Parathyroid adenoma (tissue), 2 donors: ENCODE measurements around the gene PIK3R3.

Experiments used
- H2AFZ ChIP-seq: fragments of 300-600 bp; sonication (generic); one replicate; pipeline ENCODE4 v1.7.0; 2017; ENCODE audit warnings: antibody characterized with exemption, mild to moderate bottlenecking
- H3K27ac ChIP-seq: fragments of 300-600 bp; sonication (generic); one replicate; pipeline ENCODE4 v1.7.0; 2017
- H3K27me3 ChIP-seq: fragments of 300-600 bp; sonication (generic); one replicate; pipeline ENCODE4 v1.7.0; 2017; ENCODE audit warnings: low read length; ENCODE audit not compliant: control insufficient read depth, insufficient read depth
- H3K36me3 ChIP-seq: fragments of 300-600 bp; sonication (generic); one replicate; pipeline ENCODE4 v1.7.0; 2017; ENCODE audit warnings: low read length; ENCODE audit not compliant: control insufficient read depth, insufficient read depth
- H3K4me1 ChIP-seq: fragments of 300-600 bp; sonication (generic); one replicate; pipeline ENCODE4 v1.7.0; 2017; ENCODE audit warnings: control low read depth
- H3K4me2 ChIP-seq: fragments of 300-600 bp; sonication (generic); one replicate; pipeline ENCODE4 v1.7.0; 2017; ENCODE audit warnings: low read length
- H3K4me3 ChIP-seq: fragments of 300-600 bp; sonication (generic); one replicate; pipeline ENCODE4 v1.7.0; 2017; ENCODE audit warnings: low read depth, low read length
- H3K79me2 ChIP-seq: fragments of 300-600 bp; sonication (generic); one replicate; pipeline ENCODE4 v1.7.0; 2017; ENCODE audit warnings: control low read depth
- H3K9ac ChIP-seq: fragments of 300-600 bp; sonication (generic); one replicate; pipeline ENCODE4 v1.7.0; 2017; ENCODE audit warnings: mild to moderate bottlenecking
- H3K9me3 ChIP-seq: fragments of 300-600 bp; sonication (generic); one replicate; pipeline ENCODE4 v1.7.0; 2017; ENCODE audit warnings: low read length; ENCODE audit not compliant: control insufficient read depth
- CTCF ChIP-seq: fragments of 300-600 bp; sonication (generic); IDR thresholded peaks from one replicate; pipeline ENCODE4 v1.7.0; 2017; ENCODE audit warnings: antibody characterized with exemption, mild to moderate bottlenecking
- donor health status: primary hyperparathyroidism.

Gene PIK3R3

DNA sequence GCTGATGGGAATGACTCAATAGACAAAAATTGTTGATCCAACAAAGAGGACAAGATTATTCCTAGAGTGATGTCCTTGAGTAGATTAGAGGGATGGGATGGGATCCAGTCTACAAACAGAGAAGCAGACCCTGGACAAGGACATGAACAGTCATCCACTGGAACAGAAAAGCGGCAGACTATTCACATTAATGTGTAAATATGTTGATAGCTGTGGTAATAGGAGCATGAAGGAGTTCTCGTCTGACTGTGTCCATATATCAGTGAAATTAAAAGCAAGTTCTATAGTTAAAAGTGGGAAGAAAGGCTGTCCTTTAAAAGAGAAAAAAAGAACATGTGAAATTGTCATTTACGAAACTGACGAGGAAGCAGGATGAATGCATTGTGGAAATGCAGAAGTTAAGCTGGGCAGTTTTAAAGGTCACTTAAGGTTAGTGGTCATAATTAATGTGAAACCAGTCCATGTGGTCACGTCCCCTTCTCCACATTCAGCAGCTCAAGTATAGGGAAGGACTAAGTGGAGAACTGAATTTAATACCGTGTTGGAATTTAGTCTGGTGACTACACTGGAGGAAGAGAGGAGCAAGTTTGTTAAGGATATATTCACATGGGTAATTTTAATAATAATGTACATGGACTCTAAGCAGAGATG is 62.1 kb downstream of the PIK3R3 start:
- Histone ChIP-seq H3K79me2 (no peaks in the 10 kb centered on the region), H2AFZ (no peak overlapping the region), H3K4me2 (no peak overlapping the region), H3K9ac (no peak overlapping the region), H3K27ac (no peak overlapping the region), H3K4me3 (no peak overlapping the region), H3K36me3 (no peaks in the 10 kb centered on the region), H3K4me1 (no peaks in the 10 kb centered on the region), H3K27me3 (no peaks in the 10 kb centered on the region), H3K9me3 (no peaks in the 10 kb centered on the region)
- no peak for TF ChIP-seq CTCF

DNA sequence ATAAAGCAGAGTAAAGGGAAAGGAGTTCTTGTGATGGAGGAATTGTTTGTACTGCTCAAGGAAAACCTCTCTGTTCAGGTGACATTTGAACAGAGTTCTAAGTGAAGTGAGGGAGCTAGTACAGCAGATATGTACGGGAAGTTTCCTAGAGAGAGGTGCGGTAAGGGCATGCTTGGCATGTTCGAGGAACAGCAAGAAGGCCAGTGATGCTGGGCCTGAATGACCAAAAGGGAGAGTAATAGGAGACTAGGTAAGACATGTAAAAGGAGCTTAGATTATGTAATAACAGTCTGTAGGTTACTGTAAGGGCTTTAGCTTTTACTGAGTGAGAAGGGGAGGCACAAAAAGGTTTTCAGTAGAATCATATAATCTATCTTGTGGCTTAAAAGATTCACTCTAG is 63.9 kb downstream of the PIK3R3 start:
- no peaks in the 10 kb centered on the region for H3K9me3 ChIP-seq
- no peaks in the 10 kb centered on the region for H3K79me2 ChIP-seq
- H3K4me2 ChIP-seq = no peak overlapping the region
- H3K27ac ChIP-seq = no peak overlapping the region
- no peak overlapping the region for H3K4me3 ChIP-seq
- no peaks in the 10 kb centered on the region for H3K4me1 ChIP-seq
- H3K27me3 ChIP-seq = no peaks in the 10 kb centered on the region
- H3K9ac ChIP-seq = no peak overlapping the region
- no peaks in the 10 kb centered on the region for H3K36me3 ChIP-seq
- no peak overlapping the region for H2AFZ ChIP-seq
- TF ChIP-seq CTCF = no peak

- Histone ChIP-seq H3K4me3 (no peak overlapping the region), H3K79me2 (no peaks in the 10 kb centered on the region), H2AFZ (no peak overlapping the region), H3K27me3 (no peaks in the 10 kb centered on the region), H3K4me1 (no peaks in the 10 kb centered on the region), H3K4me2 (no peak overlapping the region), H3K27ac (no peak overlapping the region), H3K9ac (no peak overlapping the region), H3K36me3 (no peaks in the 10 kb centered on the region), H3K9me3 (no peaks in the 10 kb centered on the region)
- TF ChIP-seq CTCF = no peak
Observed at GRCh38 chr1:46067652-46068051, 64.8 kb downstream of the PIK3R3 start.

- no peaks in the 10 kb centered on the region for H3K4me1 ChIP-seq
- H3K9ac ChIP-seq = no peak overlapping the region
- no peaks in the 10 kb centered on the region for H3K79me2 ChIP-seq
- no peak overlapping the region for H2AFZ ChIP-seq
- no peaks in the 10 kb centered on the region for H3K27me3 ChIP-seq
- H3K9me3 ChIP-seq = no peaks in the 10 kb centered on the region
- H3K4me2 ChIP-seq = no peak overlapping the region
- H3K36me3 ChIP-seq = no peaks in the 10 kb centered on the region
- H3K4me3 ChIP-seq = no peak overlapping the region
- TF ChIP-seq CTCF = no peak
- H3K27ac ChIP-seq = no peak overlapping the region
Observed at GRCh38 chr1:46065405-46065804, 67.0 kb downstream of the PIK3R3 start.

- H3K27me3 ChIP-seq = no peaks in the 10 kb centered on the region
- H3K79me2 ChIP-seq = no peaks in the 10 kb centered on the region
- H3K4me2 ChIP-seq = no peak overlapping the region
- H3K27ac ChIP-seq = no peak overlapping the region
- no peaks in the 10 kb centered on the region for H3K9me3 ChIP-seq
- no peaks in the 10 kb centered on the region for H3K36me3 ChIP-seq
- H2AFZ ChIP-seq = no peak overlapping the region
- TF ChIP-seq CTCF = no peak
- H3K4me1 ChIP-seq = no peaks in the 10 kb centered on the region
- H3K4me3 ChIP-seq = no peak overlapping the region
- no peak overlapping the region for H3K9ac ChIP-seq
Observed at GRCh38 chr1:46064708-46065107, 67.7 kb downstream of the PIK3R3 start.
